MM.1S (cell line): ENCODE results near the gene ADAMTS6.
"Not testable (repeated sequence)": the region's sequence is repeated elsewhere in the genome, so short reads cannot be mapped to it uniquely, and the experiment has no call there.

Experiments used
- DNase-seq: peaks from one replicate; pipeline ENCODE4 v3.0.0-alpha.2; 2015
- H2AFZ ChIP-seq: fragments of 300-600 bp; sonication (generic); 2 replicates; pipeline ENCODE4 v1.6.0; 2016; ENCODE audit warnings: antibody characterized with exemption, low read length
- H3F3A ChIP-seq: fragments of 300-600 bp; sonication (generic); 2 replicates; pipeline ENCODE4 v1.6.1; 2016; ENCODE audit warnings: mild to moderate bottlenecking, antibody characterized with exemption, low read length, moderate library complexity, mixed read lengths; ENCODE audit not compliant: insufficient read depth
- H3K27ac ChIP-seq: fragments of 300-600 bp; sonication (generic); 2 replicates; pipeline ENCODE4 v1.5.1; 2016; ENCODE audit warnings: mild to moderate bottlenecking, low read length
- H3K27me3 ChIP-seq: fragments of 300-600 bp; sonication (generic); replicated peaks from 2 replicates; pipeline ENCODE4 v1.6.0; 2016; ENCODE audit warnings: low read length; ENCODE audit not compliant: insufficient read depth
- H3K36me3 ChIP-seq: fragments of 300-600 bp; sonication (generic); replicated peaks from 2 replicates; pipeline ENCODE4 v1.6.1; 2016; ENCODE audit warnings: mild to moderate bottlenecking, low read length, mixed read lengths; ENCODE audit not compliant: insufficient read depth
- H3K4me1 ChIP-seq: fragments of 300-600 bp; sonication (generic); 2 replicates; pipeline ENCODE4 v1.6.1; 2016; ENCODE audit warnings: low read length, mixed read lengths
- H3K4me2 ChIP-seq: fragments of 300-600 bp; sonication (generic); 2 replicates; pipeline ENCODE4 v1.6.0; 2016; ENCODE audit warnings: low read depth, low read length
- H3K4me3 ChIP-seq: fragments of 300-600 bp; sonication (generic); 2 replicates; pipeline ENCODE4 v1.5.1; 2016; ENCODE audit warnings: low read length, mixed read lengths
- H3K79me2 ChIP-seq: fragments of 300-600 bp; sonication (generic); 2 replicates; pipeline ENCODE4 v1.6.1; 2016; ENCODE audit warnings: mixed run types, low read length, mixed read lengths
- H3K9ac ChIP-seq: fragments of 300-600 bp; sonication (generic); 2 replicates; pipeline ENCODE4 v1.6.1; 2016; ENCODE audit warnings: low read length, mixed read lengths
- H3K9me2 ChIP-seq: fragments of 300-600 bp; sonication (generic); replicated peaks from 2 replicates; pipeline ENCODE4 v1.6.1; 2016; ENCODE audit warnings: mild to moderate bottlenecking, low read length, mixed read lengths; ENCODE audit not compliant: insufficient read depth
- H3K9me3 ChIP-seq: fragments of 300-600 bp; sonication (generic); replicated peaks from 2 replicates; pipeline ENCODE4 v1.6.1; 2016; ENCODE audit warnings: mild to moderate bottlenecking, low read length, mixed read lengths; ENCODE audit not compliant: insufficient read depth
- H4K20me1 ChIP-seq: fragments of 300-600 bp; sonication (generic); 2 replicates; pipeline ENCODE4 v1.6.1; 2016; ENCODE audit warnings: mild to moderate bottlenecking, low read length, moderate library complexity, mixed read lengths; ENCODE audit not compliant: insufficient read depth
- EZH2 ChIP-seq: fragments of 300-600 bp; sonication (generic); optimal IDR thresholded peaks from 2 replicates; pipeline ENCODE3; 2017; ENCODE audit warnings: low read depth, mild to moderate bottlenecking, antibody characterized with exemption, low read length, mixed read lengths
- EZH2phosphoT487 ChIP-seq: fragments of 300-600 bp; sonication (generic); IDR thresholded peaks from 2 replicates; pipeline ENCODE4 v1.6.1; 2018; ENCODE audit warnings: antibody characterized with exemption, low read length
- TF ChIP-seq, protein P1 (sequence below): fragments of 300-600 bp; sonication (generic); IDR thresholded peaks from 2 replicates; pipeline ENCODE4 v1.5.1; 2016; ENCODE audit warnings: antibody characterized with exemption, low read length, mixed read lengths

The ADAMTS6 gene

DNA sequence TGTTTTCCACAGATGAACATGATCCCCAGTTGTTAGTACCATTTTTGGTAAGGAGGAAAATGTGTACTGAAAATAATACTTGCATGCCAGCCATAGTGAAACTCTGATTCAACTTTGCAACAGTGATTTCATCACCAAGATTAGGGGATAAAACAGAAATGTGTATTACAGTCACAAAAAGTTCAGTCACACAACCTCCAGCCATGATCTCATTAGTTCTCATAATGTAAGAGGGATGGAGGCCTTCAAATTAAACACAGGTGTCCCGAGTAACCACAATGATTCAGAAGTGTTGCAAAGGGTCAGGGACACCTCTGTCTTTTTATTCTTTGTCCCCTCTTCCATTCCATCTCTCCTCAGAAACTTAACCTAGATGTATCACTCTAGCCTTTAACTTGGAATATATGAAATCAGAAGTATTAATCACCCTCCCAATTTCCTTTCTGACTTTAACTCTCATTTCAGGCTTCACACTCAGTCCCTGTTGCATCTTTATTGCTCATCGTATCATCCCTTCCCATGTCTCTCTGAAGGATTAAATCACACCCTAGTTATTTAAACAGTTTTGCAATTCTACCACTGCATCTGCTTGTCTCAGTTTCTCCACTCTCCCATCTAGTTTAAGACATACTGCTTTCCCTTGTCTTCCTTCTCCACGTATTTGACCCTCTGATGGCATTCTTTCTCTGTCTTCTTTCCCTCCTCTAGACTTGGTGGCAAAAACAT, 291.2 kb downstream of the ADAMTS6 start:
- no peak overlapping the region for H3K4me3 ChIP-seq
- H3K27ac ChIP-seq = no peak overlapping the region
- H2AFZ ChIP-seq = no peak overlapping the region
- no peaks in the 10 kb centered on the region for H3F3A ChIP-seq
- H3K27me3 ChIP-seq = no peaks in the 10 kb centered on the region
- H3K4me1 ChIP-seq = no peaks in the 10 kb centered on the region
- H3K79me2 ChIP-seq = no peaks in the 10 kb centered on the region
- H3K9me3 ChIP-seq = no peaks in the 10 kb centered on the region
- TF ChIP-seq, protein P1, sequence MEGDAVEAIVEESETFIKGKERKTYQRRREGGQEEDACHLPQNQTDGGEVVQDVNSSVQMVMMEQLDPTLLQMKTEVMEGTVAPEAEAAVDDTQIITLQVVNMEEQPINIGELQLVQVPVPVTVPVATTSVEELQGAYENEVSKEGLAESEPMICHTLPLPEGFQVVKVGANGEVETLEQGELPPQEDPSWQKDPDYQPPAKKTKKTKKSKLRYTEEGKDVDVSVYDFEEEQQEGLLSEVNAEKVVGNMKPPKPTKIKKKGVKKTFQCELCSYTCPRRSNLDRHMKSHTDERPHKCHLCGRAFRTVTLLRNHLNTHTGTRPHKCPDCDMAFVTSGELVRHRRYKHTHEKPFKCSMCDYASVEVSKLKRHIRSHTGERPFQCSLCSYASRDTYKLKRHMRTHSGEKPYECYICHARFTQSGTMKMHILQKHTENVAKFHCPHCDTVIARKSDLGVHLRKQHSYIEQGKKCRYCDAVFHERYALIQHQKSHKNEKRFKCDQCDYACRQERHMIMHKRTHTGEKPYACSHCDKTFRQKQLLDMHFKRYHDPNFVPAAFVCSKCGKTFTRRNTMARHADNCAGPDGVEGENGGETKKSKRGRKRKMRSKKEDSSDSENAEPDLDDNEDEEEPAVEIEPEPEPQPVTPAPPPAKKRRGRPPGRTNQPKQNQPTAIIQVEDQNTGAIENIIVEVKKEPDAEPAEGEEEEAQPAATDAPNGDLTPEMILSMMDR = no peak
- TF ChIP-seq EZH2phosphoT487 = no peak
- TF ChIP-seq EZH2 = no peak
- no peak overlapping the region for H3K4me2 ChIP-seq
- H3K9ac ChIP-seq = no peak overlapping the region
- H3K9me2 ChIP-seq = no peaks in the 10 kb centered on the region
- no peaks in the 10 kb centered on the region for H4K20me1 ChIP-seq
- DNase-seq = no peak
- no peaks in the 10 kb centered on the region for H3K36me3 ChIP-seq

DNA sequence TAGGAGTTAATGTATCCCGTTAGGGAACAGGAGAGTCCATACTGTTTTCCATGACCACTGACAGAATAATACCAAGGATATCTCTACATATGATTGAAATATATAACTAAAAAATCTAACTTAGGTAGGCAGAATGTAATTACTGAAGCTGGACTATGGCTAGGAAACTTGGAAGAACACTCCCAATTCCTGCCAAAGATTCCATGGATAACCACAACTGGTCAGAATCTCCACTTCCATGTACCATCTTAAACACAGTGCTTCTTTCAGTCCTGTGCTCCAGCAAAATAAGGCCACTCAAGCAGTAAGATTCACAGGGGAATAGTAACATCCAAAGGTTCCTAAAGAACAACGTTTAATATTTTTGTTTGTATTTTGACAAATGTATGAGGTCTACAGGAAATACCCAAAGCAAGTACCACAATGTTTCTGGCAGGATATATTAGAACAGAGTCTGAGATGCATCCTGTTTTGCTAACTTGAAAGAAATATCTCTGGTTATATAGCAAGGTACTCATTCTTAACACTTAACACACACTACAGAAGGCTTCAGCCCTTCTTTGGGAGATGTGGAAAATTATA, 295.0 kb downstream of the ADAMTS6 start:
- Histone ChIP-seq H3K4me2 (no peak overlapping the region), H3K9me2 (no peaks in the 10 kb centered on the region), H3K9me3 (no peaks in the 10 kb centered on the region), H3K9ac (no peak overlapping the region), H4K20me1 (no peaks in the 10 kb centered on the region), H3F3A (no peaks in the 10 kb centered on the region), H3K27ac (no peak overlapping the region), H3K4me3 (no peak overlapping the region), H2AFZ (no peak overlapping the region), H3K79me2 (no peaks in the 10 kb centered on the region), H3K27me3 (no peaks in the 10 kb centered on the region), H3K4me1 (no peaks in the 10 kb centered on the region), H3K36me3 (no peaks in the 10 kb centered on the region)
- DNase-seq = no peak
- TF ChIP-seq EZH2 (no peak), EZH2phosphoT487 (no peak)

DNA sequence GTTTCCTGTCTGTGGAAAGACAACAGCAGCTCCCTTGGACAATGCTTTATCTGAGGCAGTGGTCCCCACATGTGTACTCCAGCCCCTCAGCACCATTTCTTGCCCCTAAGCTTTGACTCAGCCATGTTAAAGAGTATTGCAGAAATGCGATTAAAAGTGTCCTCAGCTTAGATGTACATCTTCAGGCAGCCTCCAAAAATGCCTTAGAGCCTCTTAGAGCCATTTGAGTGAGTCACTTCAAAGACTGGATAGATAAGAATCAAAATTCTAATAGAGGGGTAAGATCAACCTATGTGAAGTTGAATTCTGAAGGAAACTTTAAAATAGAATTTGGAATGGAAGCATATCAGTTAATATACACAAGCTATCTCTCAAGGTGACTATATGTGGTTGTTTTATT, 296.3 kb downstream of the ADAMTS6 start:
- TF ChIP-seq EZH2phosphoT487 (no peak), EZH2 (no peak)
- TF ChIP-seq, protein P1 = no peak
- Histone ChIP-seq H3K4me2 (no peak overlapping the region), H3K4me1 (no peaks in the 10 kb centered on the region), H3K9me2 (no peaks in the 10 kb centered on the region), H3K9me3 (no peaks in the 10 kb centered on the region), H2AFZ (no peak overlapping the region), H3K27me3 (no peaks in the 10 kb centered on the region), H3F3A (no peaks in the 10 kb centered on the region), H3K36me3 (no peaks in the 10 kb centered on the region), H3K27ac (no peak overlapping the region), H3K79me2 (no peaks in the 10 kb centered on the region), H4K20me1 (no peaks in the 10 kb centered on the region), H3K9ac (no peak overlapping the region), H3K4me3 (no peak overlapping the region)
- DNase-seq = no peak

DNA sequence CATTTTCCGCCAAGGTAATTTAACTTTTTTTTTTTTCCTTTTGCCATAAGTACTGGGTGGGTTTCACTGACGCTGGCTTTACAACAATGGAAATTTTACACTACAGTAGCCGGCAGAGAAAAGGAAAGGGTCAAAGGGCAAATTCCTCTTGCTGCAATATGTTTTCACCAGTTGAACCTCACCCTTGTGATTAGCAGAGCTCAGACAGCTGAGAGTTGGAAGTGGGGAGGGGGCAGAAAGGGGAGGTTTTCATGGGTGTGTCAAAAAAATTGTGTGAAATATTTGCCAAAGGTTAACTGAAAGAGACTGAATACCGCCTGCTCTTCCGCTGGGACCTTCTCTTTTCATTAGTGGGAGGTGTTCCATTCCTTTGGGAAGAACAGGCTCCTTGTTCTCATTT, 296.9 kb downstream of the ADAMTS6 start:
- TF ChIP-seq, protein P1 = no peak
- no peak for TF ChIP-seq EZH2
- no peak for TF ChIP-seq EZH2phosphoT487
- Histone ChIP-seq H3K4me1 (no peaks in the 10 kb centered on the region), H3K27ac (no peak overlapping the region), H3K79me2 (no peaks in the 10 kb centered on the region), H2AFZ (no peak overlapping the region), H3K9ac (no peak overlapping the region), H3K36me3 (no peaks in the 10 kb centered on the region), H3K9me3 (no peaks in the 10 kb centered on the region), H3K4me2 (no peak overlapping the region), H3K27me3 (no peaks in the 10 kb centered on the region), H3F3A (no peaks in the 10 kb centered on the region), H3K4me3 (no peak overlapping the region), H3K9me2 (no peaks in the 10 kb centered on the region), H4K20me1 (no peaks in the 10 kb centered on the region)
- no peak for DNase-seq

DNA sequence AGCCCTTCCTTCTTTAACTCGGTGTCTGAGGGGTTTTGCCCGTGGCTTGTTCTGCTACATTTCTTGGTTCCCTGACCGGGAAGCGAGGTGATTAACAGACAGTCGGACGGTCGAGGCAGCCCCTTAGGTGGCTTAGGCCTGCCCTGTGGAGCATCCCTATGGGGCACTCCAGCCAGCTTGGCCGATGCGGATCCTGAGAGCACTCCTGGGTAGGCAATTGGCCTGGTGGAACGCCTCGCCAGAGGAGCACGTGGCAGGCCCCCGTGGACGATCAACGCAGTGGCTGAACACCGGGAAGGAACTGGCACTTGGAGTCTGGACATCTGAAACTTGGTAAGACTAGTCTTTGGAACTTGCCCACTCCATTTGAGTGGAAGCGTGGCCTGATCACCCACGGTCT, 307.5 kb downstream of the ADAMTS6 start:
- H3K4me2 ChIP-seq, H3K27ac ChIP-seq, DNase-seq, H3K9ac ChIP-seq, H4K20me1 ChIP-seq, H2AFZ ChIP-seq, H3K9me2 ChIP-seq, H3K36me3 ChIP-seq, H3K27me3 ChIP-seq, H3K9me3 ChIP-seq, H3K4me1 ChIP-seq, H3K4me3 ChIP-seq, H3F3A ChIP-seq, H3K79me2 ChIP-seq: not testable (repeated sequence)
